ENCODE data around the gene MEX3D.

DNA sequence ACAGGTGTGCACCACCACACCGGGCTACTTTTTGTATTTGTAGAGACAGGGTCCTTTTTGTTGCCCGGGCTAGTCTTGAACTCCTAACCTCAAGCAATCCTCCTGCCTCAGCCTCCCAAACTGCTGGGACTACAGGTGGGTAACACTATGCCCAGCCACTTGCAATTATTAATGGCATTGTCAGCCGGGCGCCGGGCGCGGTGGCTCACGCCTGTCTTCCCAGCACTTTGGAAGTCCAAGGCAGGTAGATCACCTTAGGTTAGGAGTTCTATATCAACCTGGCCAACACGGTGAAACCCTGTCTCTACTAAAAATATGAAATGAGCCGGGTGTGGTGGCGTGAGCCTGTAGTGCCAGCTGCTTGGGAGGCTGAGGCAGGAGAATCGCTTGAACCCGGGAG is 2.7 kb upstream of the MEX3D start:
- TF ChIP-seq, protein P1, sequence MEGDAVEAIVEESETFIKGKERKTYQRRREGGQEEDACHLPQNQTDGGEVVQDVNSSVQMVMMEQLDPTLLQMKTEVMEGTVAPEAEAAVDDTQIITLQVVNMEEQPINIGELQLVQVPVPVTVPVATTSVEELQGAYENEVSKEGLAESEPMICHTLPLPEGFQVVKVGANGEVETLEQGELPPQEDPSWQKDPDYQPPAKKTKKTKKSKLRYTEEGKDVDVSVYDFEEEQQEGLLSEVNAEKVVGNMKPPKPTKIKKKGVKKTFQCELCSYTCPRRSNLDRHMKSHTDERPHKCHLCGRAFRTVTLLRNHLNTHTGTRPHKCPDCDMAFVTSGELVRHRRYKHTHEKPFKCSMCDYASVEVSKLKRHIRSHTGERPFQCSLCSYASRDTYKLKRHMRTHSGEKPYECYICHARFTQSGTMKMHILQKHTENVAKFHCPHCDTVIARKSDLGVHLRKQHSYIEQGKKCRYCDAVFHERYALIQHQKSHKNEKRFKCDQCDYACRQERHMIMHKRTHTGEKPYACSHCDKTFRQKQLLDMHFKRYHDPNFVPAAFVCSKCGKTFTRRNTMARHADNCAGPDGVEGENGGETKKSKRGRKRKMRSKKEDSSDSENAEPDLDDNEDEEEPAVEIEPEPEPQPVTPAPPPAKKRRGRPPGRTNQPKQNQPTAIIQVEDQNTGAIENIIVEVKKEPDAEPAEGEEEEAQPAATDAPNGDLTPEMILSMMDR (IDR thresholded peaks at IDR 0.05): no peak
- no peak for TF ChIP-seq POLR2A (IDR thresholded peaks at IDR 0.05)
